K562 (cell line): ENCODE data around the gene HYOU1. TPM values are rescaled to one million over a fixed set of nuclear protein-coding genes. Genes with fewer than 3 reads are reported as not detected.

Experiments
- BRCA1 ChIP-seq, 2 experiments: fragments of 450-650 bp in 1 of 2; sonication (generic) in 1 of 2; formaldehyde crosslinking in 1 of 2; IDR thresholded peaks; 2 replicates each; pipeline versions ENCODE4 v1.5.0 to v1.6.1; 2017 to 2020; ENCODE audit warnings: mild to moderate bottlenecking in 1 of 2, missing genetic modification reagents in 1 of 2
- ETV1 ChIP-seq: fragments of 450-650 bp; conservative IDR thresholded peaks from 2 replicates; pipeline ENCODE4 v1.6.1; 2016; ENCODE audit warnings: missing genetic modification characterization, control low read depth, low read depth, missing compliant biosample characterization
- KDM5B ChIP-seq: fragments of 200-600 bp; sonication (generic); IDR thresholded peaks from 2 replicates; pipeline ENCODE4 v1.6.1; 2012; ENCODE audit warnings: low read depth, mild to moderate bottlenecking, moderate library complexity, low read length, control low read depth, inconsistent platforms; ENCODE audit not compliant: insufficient replicate concordance
- KLF10 ChIP-seq: fragments of 250-450 bp; sonication (Bioruptor Pico); IDR thresholded peaks from 2 replicates; pipeline ENCODE4 v1.6.1; 2021; ENCODE audit warnings: matching md5 sums
- LEF1 ChIP-seq: fragments of 450-650 bp; IDR thresholded peaks from 2 replicates; pipeline ENCODE4 v1.6.1; 2016; ENCODE audit warnings: mild to moderate bottlenecking
- MIER1 ChIP-seq: fragments of 450-650 bp; IDR thresholded peaks from 2 replicates; pipeline ENCODE4 v1.6.1; 2016; ENCODE audit warnings: antibody characterized with exemption, mild to moderate bottlenecking, low read depth
- NCOA4 ChIP-seq: fragments of 450-650 bp; IDR thresholded peaks from 2 replicates; pipeline ENCODE4 v1.6.1; 2018; ENCODE audit warnings: mild to moderate bottlenecking; ENCODE audit not compliant: partially characterized antibody
- NEUROD1 ChIP-seq: fragments of 150-350 bp; IDR thresholded peaks from 2 replicates; pipeline ENCODE4 v1.6.1; 2014; ENCODE audit warnings: borderline replicate concordance, low read length, low read depth; ENCODE audit not compliant: partially characterized antibody
- NFRKB ChIP-seq: fragments of 450-650 bp; IDR thresholded peaks from 2 replicates; pipeline ENCODE4 v1.6.1; 2016; ENCODE audit warnings: low read depth
- NR2C2 ChIP-seq, 2 experiments: fragments of 200-800 bp in 1 of 2; sonication (Bioruptor generic) in 1 of 2; sonication (generic) in 1 of 2; formaldehyde crosslinking in 1 of 2; IDR thresholded peaks; 2 replicates each; pipeline versions ENCODE4 v1.6.1 to v1.8.0; 2016 to 2022; ENCODE audit warnings: mild to moderate bottlenecking in 1 of 2, missing compliant biosample characterization in 1 of 2, missing genetic modification characterization in 1 of 2, missing genetic modification reagents in 1 of 2
- PCBP1 ChIP-seq: fragments of 200-400 bp; formaldehyde crosslinking; IDR thresholded peaks from 2 replicates; pipeline ENCODE4 v1.6.1; 2018; ENCODE audit warnings: mild to moderate bottlenecking, low read depth, low read length; ENCODE audit not compliant: poor library complexity, severe bottlenecking
- TAF15 ChIP-seq: fragments of 200-400 bp; formaldehyde crosslinking; IDR thresholded peaks from 2 replicates; pipeline ENCODE4 v1.6.1; 2017; ENCODE audit warnings: mild to moderate bottlenecking, low read depth, low read length, moderate library complexity
- ZNF184 ChIP-seq: sonication (generic); formaldehyde crosslinking; IDR thresholded peaks from 2 replicates; pipeline ENCODE4 v1.5.0; 2020; ENCODE audit warnings: missing genetic modification reagents
- ZNF589 ChIP-seq: fragments of 200-800 bp; sonication (Bioruptor generic); IDR thresholded peaks from 2 replicates; pipeline ENCODE4 v1.6.1; 2016; ENCODE audit warnings: low read depth, missing genetic modification characterization, missing compliant biosample characterization
- polyA plus RNA-seq, 8 experiments: library from polyadenylated mRNA; depleted of rRNA in 4 of 8; stranded (reverse) in 5 of 8; unstranded in 3 of 8; fragments of >200 nt; fragmentation: Nextera tagmentation in 2 of 8; fragmentation: Illumina TruSeq in 1 of 8; extraction: Ambion mirVana in 2 of 8; extraction: Trizol in 1 of 8; gene quantifications; 2 replicates each; pipeline versions ENCODE4 v1.2.1 to v1.2.3, GENCODE V29; 2011 to 2014; ENCODE audit warnings: inconsistent platforms in 1 of 8, missing spikeins in 1 of 8
- total RNA-seq, 7 experiments: library from RNA; depleted of rRNA in 6 of 7; stranded (reverse); fragments of >200 nt in 6 of 7; fragmentation: Illumina TruSeq in 2 of 7; extraction: Trizol in 2 of 7; gene quantifications; 2 replicates each; pipeline versions ENCODE4 v1.2.1 to v1.2.3, GENCODE V29; 2011 to 2021; ENCODE audit warnings: low replicate concordance in 1 of 7
- TF ChIP-seq, protein P1 (sequence below): fragments of 250-450 bp; sonication (Bioruptor Pico); IDR thresholded peaks from 2 replicates; pipeline ENCODE4 v1.8.0; 2021; ENCODE audit warnings: moderate library complexity, mild to moderate bottlenecking, inconsistent platforms
- TF ChIP-seq, protein P2 (sequence below): fragments of 450-650 bp; IDR thresholded peaks from 2 replicates; pipeline ENCODE4 v1.6.1; 2016; ENCODE audit warnings: mild to moderate bottlenecking, moderate library complexity

Gene HYOU1
- total and polyA plus RNA-seq, 9 of the 15 experiments (the other 6 are each of a cell fraction or from before 2014, with no cell fraction given), result 19.5 to 197 (median 128) TPM

DNA sequence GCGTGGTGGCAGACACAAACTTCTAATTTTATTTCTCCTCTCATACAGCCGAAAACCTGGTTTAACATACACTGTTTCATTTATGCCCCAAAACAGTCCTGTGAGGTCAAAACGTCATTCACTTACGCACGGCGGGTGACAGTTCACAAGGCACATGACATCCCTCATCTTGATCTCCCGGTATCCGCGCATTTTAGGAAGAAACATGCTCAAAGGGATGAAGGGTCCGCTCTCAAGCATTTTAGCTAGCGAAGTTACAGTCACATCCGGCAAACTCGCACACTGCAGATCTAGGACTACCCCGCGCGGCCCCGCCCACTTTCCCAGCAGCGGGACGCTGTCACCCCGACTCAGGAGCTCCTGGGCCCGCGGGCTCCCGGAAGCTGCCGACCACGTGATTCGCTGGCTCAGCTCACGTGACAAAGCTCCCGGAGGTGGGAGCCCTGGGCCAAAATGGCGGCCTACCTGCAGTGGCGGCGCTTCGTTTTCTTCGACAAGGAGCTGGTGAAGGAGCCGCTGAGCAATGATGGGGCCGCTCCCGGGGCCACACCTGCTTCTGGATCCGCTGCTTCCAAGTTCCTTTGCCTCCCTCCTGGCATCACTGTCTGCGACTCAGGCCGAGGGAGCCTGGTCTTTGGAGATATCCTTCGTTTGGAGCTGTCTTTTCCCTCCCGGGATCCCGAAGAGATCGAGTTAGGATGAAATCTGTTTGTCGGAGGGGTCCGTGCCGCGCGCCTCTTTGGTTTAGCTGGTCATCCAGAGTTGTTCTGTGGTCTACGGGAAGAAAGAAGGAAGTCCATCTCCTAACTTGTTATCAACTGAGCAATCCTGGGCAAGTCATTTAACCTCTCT, 10.6 kb upstream of the HYOU1 start, which contains the start of gene VPS11 (continued):
- TF ChIP-seq BRCA1 (IDR thresholded peaks at IDR 0.05), result no peak
- no peak for TF ChIP-seq BRCA1 (CRISPR knock-in tag; IDR thresholded peaks at IDR 0.05)
- no peak for TF ChIP-seq ZNF589
- TF ChIP-seq NR2C2 (CRISPR knock-in tag; IDR thresholded peaks at IDR 0.05), result no peak
- peak; percentile 95 for TF ChIP-seq NR2C2 (tag; IDR thresholded peaks at IDR 0.05)
- no peak for TF ChIP-seq KLF10 (CRISPR knock-in tag)
- 0 out of 2 replicates have a peak, but pooled peaks have one; percentile 55 for TF ChIP-seq LEF1
- no peak for TF ChIP-seq NEUROD1
- TF ChIP-seq ETV1 (tag), result peak; percentile 90
- TF ChIP-seq KDM5B, result peak; percentile 54
- TF ChIP-seq, protein P1, sequence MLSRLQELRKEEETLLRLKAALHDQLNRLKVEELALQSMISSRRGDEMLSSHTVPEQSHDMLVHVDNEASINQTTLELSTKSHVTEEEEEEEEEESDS (CRISPR knock-in tag), result no peak
- peak; percentile 81; the same call in 1 of the 2 replicates for TF ChIP-seq NFRKB
- TF ChIP-seq PCBP1, result no peak
- TF ChIP-seq, protein P2, sequence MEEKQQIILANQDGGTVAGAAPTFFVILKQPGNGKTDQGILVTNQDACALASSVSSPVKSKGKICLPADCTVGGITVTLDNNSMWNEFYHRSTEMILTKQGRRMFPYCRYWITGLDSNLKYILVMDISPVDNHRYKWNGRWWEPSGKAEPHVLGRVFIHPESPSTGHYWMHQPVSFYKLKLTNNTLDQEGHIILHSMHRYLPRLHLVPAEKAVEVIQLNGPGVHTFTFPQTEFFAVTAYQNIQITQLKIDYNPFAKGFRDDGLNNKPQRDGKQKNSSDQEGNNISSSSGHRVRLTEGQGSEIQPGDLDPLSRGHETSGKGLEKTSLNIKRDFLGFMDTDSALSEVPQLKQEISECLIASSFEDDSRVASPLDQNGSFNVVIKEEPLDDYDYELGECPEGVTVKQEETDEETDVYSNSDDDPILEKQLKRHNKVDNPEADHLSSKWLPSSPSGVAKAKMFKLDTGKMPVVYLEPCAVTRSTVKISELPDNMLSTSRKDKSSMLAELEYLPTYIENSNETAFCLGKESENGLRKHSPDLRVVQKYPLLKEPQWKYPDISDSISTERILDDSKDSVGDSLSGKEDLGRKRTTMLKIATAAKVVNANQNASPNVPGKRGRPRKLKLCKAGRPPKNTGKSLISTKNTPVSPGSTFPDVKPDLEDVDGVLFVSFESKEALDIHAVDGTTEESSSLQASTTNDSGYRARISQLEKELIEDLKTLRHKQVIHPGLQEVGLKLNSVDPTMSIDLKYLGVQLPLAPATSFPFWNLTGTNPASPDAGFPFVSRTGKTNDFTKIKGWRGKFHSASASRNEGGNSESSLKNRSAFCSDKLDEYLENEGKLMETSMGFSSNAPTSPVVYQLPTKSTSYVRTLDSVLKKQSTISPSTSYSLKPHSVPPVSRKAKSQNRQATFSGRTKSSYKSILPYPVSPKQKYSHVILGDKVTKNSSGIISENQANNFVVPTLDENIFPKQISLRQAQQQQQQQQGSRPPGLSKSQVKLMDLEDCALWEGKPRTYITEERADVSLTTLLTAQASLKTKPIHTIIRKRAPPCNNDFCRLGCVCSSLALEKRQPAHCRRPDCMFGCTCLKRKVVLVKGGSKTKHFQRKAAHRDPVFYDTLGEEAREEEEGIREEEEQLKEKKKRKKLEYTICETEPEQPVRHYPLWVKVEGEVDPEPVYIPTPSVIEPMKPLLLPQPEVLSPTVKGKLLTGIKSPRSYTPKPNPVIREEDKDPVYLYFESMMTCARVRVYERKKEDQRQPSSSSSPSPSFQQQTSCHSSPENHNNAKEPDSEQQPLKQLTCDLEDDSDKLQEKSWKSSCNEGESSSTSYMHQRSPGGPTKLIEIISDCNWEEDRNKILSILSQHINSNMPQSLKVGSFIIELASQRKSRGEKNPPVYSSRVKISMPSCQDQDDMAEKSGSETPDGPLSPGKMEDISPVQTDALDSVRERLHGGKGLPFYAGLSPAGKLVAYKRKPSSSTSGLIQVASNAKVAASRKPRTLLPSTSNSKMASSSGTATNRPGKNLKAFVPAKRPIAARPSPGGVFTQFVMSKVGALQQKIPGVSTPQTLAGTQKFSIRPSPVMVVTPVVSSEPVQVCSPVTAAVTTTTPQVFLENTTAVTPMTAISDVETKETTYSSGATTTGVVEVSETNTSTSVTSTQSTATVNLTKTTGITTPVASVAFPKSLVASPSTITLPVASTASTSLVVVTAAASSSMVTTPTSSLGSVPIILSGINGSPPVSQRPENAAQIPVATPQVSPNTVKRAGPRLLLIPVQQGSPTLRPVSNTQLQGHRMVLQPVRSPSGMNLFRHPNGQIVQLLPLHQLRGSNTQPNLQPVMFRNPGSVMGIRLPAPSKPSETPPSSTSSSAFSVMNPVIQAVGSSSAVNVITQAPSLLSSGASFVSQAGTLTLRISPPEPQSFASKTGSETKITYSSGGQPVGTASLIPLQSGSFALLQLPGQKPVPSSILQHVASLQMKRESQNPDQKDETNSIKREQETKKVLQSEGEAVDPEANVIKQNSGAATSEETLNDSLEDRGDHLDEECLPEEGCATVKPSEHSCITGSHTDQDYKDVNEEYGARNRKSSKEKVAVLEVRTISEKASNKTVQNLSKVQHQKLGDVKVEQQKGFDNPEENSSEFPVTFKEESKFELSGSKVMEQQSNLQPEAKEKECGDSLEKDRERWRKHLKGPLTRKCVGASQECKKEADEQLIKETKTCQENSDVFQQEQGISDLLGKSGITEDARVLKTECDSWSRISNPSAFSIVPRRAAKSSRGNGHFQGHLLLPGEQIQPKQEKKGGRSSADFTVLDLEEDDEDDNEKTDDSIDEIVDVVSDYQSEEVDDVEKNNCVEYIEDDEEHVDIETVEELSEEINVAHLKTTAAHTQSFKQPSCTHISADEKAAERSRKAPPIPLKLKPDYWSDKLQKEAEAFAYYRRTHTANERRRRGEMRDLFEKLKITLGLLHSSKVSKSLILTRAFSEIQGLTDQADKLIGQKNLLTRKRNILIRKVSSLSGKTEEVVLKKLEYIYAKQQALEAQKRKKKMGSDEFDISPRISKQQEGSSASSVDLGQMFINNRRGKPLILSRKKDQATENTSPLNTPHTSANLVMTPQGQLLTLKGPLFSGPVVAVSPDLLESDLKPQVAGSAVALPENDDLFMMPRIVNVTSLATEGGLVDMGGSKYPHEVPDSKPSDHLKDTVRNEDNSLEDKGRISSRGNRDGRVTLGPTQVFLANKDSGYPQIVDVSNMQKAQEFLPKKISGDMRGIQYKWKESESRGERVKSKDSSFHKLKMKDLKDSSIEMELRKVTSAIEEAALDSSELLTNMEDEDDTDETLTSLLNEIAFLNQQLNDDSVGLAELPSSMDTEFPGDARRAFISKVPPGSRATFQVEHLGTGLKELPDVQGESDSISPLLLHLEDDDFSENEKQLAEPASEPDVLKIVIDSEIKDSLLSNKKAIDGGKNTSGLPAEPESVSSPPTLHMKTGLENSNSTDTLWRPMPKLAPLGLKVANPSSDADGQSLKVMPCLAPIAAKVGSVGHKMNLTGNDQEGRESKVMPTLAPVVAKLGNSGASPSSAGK, result peak; percentile 76
- no peak for TF ChIP-seq ZNF184
- no peak for TF ChIP-seq NCOA4
- no peak for TF ChIP-seq MIER1
- TF ChIP-seq TAF15, result no peak
